ENCODE data around the gene NR2F2.

GRCh38 chr15:96309143-96309660, 21.3 kb upstream of the NR2F2 start:
- TF ChIP-seq CTCF (conservative IDR thresholded peaks at IDR 0.05; ENCODE audit: low read depth in 2 of 2) = no peak
- no peak for TF ChIP-seq ETS1 (IDR thresholded peaks at IDR 0.05)
- no peak for TF ChIP-seq REST (IDR thresholded peaks at IDR 0.05; ENCODE audit: unreplicated experiment)
- no peak for TF ChIP-seq CREB1 (CRISPR knock-in tag; IDR thresholded peaks at IDR 0.05; ENCODE audit: low read depth)
- no peak for TF ChIP-seq STAT1 (IDR thresholded peaks at IDR 0.05; ENCODE audit: unreplicated experiment)
- no peak for TF ChIP-seq EZH2 (IDR thresholded peaks at IDR 0.05; ENCODE audit: low read depth, unreplicated experiment)
- TF ChIP-seq EZH2phosphoT487 (IDR thresholded peaks at IDR 0.05; ENCODE audit: unreplicated experiment) = no peak
